Neural progenitor cell (in vitro differentiated cells): ENCODE data around the gene NEXN.

Experiments
- EZH2 ChIP-seq: fragments of 200-600 bp; sonication (generic); IDR thresholded peaks from 2 replicates; pipeline ENCODE4 v1.6.1; 2017; ENCODE audit warnings: antibody characterized with exemption, mild to moderate bottlenecking, moderate library complexity
- TF ChIP-seq, protein P1 (sequence below): fragments of 200-600 bp; sonication (generic); IDR thresholded peaks from 2 replicates; pipeline ENCODE4 v1.5.1; 2017; ENCODE audit warnings: antibody characterized with exemption, mild to moderate bottlenecking

DNA sequence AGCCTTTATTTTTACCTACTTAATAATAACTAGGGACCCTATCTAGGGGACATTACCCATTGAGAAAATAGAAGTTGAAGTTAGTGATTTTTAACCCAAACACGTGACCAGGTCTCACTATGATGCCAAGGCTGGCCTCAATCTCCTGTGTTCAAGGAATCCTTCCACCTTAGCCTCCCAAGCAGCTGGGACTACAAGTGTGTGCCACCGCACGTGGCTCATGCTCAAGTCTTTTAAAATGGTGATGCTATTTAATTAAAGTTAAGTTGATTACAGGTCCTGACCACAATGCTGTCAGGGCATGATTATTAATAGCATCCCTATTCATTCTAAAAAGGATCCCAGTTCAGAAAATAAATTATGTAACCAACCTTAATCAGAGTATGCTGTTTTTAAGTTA lies 65.5 kb downstream of the NEXN start:
- no peak for TF ChIP-seq EZH2
- TF ChIP-seq, protein P1, sequence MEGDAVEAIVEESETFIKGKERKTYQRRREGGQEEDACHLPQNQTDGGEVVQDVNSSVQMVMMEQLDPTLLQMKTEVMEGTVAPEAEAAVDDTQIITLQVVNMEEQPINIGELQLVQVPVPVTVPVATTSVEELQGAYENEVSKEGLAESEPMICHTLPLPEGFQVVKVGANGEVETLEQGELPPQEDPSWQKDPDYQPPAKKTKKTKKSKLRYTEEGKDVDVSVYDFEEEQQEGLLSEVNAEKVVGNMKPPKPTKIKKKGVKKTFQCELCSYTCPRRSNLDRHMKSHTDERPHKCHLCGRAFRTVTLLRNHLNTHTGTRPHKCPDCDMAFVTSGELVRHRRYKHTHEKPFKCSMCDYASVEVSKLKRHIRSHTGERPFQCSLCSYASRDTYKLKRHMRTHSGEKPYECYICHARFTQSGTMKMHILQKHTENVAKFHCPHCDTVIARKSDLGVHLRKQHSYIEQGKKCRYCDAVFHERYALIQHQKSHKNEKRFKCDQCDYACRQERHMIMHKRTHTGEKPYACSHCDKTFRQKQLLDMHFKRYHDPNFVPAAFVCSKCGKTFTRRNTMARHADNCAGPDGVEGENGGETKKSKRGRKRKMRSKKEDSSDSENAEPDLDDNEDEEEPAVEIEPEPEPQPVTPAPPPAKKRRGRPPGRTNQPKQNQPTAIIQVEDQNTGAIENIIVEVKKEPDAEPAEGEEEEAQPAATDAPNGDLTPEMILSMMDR, result no peak
